GM11168 (cell line): ENCODE measurements around the gene SPATA31A1.
"Not testable (repeated sequence)": the region's sequence is repeated elsewhere in the genome, so short reads cannot be mapped to it uniquely, and the experiment has no call there.

Experiments used
- in situ Hi-C: fragments of 300-500 bp; cut with MboI; formaldehyde crosslinking; loops from one replicate; pipeline ENCODE4 v1.12.0; 2022; ENCODE audit warnings: low sequenced_read_pairs; ENCODE audit not compliant: unreplicated experiment

The SPATA31A1 gene

DNA sequence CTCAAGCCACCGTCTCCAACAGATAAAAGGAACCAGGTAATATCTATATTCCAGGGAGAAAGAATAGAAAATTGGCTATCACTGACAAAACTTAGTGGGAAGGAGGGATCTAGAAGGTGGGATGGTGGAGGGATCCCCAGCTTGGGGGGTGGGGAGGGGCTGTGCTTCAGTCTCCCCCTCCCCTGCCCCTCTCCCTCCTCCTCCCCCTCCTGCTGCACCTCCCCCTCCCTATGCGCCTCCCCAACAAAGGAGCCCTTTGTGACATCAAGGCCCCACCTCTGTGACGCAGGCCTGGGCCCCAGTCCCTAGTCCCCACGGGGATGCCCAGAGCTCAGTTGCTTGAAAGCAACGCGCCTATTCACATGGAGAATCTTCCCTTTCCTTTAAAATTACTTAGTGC lies at the start of gene SPATA31A1:
TSS of gene SPATA31A1 (plus strand) at position 301 of the 400 bp plus-strand sequence. CDS start at position 363, 62 bp downstream.
- in situ Hi-C loops: not testable (repeated sequence)

DNA sequence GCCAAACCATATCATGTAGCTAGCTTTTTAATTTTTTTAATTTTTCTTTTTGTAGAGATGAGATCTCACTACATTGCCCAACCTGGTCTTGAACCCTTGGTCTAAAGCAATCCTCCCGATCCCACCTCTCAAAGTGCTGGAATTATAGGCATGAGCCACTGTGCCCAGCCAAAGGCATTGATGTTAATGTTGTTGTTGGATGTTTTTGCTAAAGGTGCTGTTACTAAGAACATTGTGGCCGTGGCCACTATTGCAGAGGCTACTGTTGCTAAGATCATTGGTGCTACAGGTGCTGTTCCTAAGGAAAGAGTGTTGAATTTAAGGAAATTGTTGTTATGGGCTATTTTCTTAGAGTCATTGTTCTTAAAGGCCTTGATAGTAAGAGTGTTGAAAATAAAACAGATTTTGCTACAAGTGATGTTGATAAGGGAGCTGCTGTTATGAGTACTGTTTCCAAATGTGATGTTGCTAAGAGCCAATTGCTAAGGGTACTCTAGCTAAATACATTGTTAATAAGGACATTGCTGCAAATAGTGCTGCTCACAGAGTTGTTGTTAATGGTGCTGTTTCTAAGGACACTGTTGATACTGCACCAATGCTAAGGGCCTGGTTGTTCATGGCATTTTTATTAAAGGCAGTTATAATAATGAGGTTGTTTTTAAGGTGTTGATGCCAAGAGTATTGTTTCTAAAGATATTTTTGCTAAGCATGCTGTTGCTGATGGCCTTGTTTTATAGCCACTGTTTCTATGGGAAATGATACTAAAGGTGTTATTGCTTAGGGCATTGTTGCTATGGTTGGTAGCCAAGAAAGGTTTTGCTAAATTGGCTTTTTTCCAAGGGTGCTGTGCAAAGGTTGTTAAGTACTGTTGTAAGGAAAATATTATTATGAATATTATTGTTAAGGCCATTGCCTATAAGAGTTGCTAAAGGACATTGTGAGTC lies 52.1 kb downstream of the SPATA31A1 start:
- in situ Hi-C loops: not testable (repeated sequence)

DNA sequence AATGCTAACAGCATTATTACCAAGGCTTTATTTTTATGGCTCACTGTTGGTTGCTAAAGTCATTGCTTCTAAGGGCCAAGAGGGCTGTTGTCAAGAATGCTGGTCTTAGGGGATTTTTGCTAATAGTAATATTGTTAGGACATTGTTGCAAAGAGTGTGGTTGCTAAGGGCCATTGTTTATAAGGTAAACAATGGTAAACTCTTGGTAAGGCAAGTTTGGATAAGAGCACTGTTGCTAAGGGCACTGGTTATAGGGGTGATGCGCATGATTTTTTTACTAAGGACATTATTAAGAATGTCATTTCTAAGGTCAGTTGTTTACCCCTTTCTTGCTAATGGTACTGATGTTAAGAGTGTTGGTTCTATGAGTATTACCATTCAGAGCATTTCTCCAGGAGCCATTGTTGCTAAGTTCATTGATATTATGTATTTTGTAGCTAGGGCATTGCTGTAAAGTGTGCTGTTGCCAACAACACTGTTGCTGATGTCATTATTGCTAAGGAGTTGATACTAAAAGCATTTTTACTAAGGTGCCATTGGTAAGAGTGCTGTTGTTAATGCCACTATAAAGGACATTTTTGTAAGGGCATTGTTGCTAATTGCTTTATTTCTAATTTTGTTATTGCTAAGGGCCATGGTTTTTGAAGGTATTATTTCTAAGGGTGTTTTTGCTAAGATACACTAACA lies 55.9 kb downstream of the SPATA31A1 start:
- in situ Hi-C loops: not testable (repeated sequence)
